Epidermal melanocyte (primary cell): ENCODE measurements around the gene TRAPPC10.

Experiments
- DNase-seq: peaks from one replicate; pipeline ENCODE4 v3.0.0; 2011; ENCODE audit warnings: low spot score; ENCODE audit not compliant: insufficient read length

TRAPPC10 gene, protein sequence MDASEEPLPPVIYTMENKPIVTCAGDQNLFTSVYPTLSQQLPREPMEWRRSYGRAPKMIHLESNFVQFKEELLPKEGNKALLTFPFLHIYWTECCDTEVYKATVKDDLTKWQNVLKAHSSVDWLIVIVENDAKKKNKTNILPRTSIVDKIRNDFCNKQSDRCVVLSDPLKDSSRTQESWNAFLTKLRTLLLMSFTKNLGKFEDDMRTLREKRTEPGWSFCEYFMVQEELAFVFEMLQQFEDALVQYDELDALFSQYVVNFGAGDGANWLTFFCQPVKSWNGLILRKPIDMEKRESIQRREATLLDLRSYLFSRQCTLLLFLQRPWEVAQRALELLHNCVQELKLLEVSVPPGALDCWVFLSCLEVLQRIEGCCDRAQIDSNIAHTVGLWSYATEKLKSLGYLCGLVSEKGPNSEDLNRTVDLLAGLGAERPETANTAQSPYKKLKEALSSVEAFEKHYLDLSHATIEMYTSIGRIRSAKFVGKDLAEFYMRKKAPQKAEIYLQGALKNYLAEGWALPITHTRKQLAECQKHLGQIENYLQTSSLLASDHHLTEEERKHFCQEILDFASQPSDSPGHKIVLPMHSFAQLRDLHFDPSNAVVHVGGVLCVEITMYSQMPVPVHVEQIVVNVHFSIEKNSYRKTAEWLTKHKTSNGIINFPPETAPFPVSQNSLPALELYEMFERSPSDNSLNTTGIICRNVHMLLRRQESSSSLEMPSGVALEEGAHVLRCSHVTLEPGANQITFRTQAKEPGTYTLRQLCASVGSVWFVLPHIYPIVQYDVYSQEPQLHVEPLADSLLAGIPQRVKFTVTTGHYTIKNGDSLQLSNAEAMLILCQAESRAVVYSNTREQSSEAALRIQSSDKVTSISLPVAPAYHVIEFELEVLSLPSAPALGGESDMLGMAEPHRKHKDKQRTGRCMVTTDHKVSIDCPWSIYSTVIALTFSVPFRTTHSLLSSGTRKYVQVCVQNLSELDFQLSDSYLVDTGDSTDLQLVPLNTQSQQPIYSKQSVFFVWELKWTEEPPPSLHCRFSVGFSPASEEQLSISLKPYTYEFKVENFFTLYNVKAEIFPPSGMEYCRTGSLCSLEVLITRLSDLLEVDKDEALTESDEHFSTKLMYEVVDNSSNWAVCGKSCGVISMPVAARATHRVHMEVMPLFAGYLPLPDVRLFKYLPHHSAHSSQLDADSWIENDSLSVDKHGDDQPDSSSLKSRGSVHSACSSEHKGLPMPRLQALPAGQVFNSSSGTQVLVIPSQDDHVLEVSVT

DNA sequence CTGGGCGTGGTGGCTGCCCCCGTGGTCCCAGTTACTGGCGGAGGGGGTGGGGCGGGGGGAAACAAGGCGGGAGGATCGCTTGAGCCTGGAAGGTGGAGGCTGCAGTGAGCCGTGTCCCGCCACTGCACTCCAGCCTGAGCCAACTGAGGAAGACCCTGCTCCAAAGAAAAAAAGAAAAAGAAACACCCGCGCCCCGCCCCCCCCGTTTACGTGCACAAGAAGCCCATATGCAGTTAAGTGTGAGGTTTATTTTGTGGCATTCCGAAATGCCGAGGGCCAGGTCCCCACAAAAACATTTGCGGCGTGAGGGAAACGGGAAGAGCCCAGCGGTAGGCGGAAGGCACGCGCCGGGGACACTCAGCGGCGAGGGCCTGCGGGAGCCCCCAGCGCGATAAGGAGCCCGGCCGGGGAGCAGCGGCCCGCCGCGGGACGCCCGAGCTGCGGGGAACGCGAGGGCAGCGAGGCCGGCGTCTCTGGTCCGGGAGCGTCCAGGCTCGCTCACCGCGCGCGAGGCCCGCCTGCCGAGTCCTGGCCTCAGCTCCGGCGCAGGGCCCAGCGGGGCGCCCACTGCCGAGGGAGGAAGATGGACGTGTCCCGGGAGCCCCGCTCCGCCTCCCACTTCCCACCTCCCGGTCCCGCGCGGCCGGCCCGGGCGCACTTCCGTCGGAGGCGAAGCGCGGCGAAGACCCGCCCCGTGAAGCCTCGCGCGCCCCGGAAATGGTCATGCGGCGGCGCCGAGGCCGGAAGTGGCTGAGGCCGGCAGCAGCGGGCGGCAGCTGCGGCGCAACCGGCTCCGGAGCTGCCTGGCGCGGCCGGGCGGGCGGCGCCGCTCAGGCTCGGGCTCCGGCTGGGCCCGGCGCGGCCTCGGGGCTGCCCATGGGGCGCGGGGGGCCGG lies at the start of gene TRAPPC10:
Gene TRAPPC10, plus strand, starts transcription at position 731 of the 895 bp plus-strand sequence. CDS start 185 bp downstream, outside the sequence.
- DNase-seq, result peak; percentile 80

DNA sequence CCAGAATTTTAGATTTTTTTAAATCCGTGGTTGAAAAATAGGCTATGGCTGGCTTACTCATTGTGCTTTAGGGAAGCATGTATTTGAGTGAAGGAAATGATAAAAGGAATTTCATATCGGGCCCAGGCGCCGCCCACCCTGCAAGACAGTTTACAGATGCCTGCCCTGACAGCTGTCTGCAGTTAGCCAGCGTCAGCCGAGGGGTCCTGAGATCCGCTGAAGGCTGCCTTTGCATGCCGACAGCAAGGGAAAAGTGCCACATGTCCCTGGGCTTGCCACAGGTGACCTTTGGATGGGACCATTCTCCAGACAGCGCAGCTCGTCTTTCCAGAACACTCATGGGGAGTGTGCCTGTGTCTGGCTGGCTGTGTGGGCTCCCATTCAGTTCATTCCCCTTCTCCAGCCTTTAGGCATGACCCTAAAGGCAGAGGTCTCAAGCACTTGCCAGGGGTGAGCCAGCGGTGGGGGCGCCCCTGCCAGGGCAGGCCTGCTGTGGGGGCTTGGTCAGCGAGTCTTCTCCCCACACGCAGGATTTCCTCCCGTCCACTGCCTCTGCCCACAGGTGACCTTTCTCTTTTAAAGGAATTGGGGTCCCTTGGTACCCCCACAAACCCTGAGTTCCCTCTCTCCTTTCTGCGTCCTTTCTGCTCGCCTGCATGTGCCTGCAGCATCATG lies 46.1 kb upstream of the TRAPPC10 start:
- no peak for DNase-seq

DNA sequence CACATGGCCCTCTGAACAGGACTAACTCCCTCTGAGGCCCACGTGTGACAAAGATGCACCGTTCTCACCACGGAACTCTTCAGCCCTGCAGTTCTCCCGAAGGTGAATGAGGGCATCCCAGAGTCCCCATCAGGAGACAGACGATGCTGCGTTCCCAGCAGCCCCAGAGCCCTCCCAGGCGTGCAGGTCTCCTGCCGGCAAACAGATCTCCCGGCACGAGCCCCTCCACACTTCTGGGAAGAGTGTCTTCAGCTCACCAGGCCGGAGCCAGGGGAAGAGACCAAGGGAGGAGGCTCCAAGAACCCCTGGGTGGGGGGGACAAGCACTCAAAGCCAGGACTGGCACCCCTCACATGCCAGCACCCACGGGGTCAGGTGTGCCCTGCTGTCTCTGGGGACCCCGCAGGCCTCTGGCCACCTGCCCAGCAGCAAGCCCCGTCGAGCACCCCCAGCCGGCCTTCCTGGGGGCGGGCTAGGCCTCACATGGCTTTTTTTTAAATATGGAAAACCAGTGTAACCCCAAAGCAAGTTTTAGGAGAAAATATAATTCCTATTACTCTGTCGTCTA lies 45.1 kb upstream of the TRAPPC10 start:
- no peak for DNase-seq

DNA sequence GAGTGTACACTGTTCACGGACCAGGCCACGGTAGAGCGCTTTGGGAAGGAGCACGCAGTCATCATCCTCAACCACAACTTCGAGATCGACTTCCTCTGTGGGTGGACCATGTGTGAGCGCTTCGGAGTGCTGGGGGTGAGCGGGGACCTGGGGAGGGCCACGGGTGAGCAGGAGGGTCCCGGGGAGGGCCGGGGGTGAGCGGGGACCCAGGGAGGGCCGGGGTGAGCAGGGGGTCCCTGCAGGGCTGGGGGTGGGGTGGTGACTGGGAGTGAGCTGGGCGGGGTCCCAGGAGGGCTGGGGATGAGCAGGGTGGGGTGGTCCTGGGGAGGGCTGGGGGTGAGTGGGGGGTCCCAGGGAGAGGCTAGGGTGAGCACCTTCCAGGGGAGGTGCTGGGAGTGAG lies 44.1 kb upstream of the TRAPPC10 start:
- no peak for DNase-seq

DNA sequence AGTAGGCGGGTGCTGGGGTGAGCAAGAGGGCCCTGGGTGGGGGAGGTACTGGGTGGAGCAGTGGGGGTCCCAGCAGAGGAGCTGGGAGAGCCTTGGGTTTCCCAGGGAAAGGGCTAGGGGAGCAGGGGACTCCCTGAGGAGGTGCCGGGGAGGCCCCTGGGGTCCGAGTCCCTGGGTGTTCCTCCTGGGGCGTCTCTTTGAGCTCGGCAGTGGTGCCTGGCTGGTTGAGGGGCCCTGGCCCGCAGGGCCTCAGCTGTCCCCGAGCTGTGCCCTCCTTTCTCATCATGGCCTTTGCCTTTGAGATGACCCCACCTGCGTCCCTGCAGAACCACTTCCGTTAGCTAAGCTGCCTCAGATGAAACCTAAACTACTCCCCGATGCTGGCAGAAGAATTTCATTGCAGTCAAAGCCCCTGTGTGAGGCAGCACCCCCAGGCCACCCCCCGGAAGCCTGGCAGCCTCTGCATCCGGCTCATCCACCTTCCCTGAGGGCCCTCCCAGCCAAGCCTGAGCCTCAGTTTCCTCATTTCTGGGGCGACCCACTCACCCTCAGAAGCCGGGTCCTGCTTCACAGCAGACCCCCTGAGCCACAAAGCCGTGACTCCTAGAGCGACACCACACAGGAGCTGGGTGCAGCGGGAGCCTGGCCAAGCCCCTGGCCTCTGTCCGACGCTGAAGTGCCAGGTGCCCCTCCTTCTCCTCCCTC lies 43.5 kb upstream of the TRAPPC10 start:
- DNase-seq, result no peak

DNA sequence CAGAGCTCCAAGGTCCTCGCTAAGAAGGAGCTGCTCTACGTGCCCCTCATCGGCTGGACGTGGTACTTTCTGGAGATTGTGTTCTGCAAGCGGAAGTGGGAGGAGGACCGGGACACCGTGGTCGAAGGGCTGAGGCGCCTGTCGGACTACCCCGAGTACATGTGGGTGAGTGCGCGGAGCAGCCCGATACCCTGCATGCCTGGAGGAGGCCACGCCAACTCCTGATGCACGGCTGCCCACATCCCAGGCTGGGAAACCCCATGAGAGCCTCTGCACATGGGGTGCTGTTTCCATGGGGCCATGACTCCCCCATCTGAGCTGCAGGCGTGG lies 43.0 kb upstream of the TRAPPC10 start:
- no peak for DNase-seq

DNA sequence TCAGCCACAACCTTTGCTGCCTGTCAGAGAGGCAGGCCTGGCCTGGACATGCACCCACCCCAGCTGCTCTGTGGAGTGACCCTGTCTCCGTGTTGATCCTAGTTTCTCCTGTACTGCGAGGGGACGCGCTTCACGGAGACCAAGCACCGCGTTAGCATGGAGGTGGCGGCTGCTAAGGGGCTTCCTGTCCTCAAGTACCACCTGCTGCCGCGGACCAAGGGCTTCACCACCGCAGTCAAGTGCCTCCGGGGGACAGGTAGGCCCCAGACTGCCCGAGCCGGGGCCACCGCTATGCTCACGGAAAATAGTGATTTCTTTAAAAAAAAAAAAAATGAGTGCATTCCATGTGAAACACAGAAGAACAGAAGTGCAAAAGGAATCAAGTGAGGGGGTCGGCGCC lies 41.6 kb upstream of the TRAPPC10 start:
- DNase-seq, result no peak

DNA sequence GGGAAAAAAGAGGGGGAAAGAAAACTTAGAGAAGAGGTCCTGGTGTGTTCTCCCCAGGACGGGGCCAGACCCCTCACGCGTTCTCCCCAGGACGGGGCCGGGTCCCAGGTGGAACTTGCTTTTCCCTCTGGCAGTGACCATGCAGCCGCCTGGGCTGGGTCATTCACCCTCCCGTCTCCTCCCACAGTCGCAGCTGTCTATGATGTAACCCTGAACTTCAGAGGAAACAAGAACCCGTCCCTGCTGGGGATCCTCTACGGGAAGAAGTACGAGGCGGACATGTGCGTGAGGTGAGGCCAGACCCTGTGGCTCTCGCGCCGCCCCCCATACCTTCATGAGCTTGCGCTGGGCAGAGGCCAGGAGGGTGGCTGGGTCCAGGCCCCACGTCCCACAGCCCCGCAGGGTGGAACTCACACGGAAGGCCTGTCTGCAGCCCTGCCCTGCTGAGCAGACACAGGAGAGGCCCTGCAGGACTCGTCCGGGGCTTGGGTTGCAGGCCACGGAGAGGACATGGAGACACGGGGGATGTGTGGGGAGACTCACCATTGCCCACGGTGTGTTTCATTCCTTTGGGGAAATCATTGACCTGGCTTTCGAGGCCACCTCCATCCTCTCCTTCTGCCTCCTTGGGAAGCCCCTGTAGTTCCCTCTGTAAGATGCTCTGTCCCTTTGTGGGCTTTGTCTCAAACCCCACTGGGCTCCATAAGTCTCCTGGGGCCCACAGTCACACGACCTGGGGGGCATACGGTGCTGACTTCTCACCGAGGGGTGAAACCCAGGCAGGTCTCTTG lies 40.7 kb upstream of the TRAPPC10 start:
- no peak for DNase-seq

DNA sequence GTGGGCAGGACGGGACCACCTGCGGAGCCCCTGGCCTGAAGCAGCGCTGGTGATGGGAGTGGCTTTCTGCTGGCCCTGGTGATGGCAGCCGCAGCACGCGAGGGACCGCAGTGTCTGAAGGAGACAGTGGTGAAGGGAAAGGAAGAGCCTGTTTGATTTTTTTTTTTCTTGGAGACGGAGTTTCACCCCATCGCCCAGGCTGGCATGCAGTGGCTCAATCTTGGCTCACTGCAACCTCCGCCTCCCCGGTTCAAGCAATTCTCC lies 40.2 kb upstream of the TRAPPC10 start:
- no peak for DNase-seq

DNA sequence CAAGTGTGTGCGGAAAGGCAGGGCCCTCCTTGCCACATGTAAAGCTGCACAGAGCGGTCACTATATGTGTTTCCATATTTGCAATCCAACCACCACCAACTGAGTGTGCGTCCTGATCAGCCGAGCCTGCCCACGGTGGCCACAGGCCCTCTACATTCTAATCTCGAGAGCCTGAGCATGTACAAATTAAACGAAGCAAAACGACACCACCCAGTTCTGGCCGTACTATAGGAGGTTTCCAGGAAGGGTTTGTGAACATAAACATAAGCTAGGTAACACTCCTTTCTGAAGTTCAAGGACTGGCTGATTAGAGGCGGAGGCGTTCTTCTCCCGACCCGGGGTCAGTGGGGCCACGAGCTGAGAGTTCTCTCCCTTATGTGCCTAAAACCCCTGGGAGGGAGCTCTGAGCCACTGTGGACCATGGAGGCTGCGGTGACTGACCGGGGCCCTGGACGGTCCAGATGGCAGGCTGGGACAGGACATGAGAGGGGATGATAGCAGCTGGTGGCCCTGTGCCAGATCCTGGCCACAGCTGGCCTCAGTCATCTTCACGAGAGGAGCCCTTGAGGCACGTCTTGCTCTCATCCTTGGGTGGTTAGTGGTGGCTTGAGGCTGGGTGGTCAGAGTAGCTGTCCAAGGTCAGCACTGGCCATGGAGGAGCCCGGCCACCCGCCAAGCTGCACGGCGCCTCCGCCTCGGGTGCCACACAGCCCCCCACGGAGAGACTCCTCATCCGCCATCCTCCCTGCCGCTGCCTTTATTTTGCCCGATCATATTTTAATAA lies 39.1 kb upstream of the TRAPPC10 start:
- DNase-seq, result no peak

DNA sequence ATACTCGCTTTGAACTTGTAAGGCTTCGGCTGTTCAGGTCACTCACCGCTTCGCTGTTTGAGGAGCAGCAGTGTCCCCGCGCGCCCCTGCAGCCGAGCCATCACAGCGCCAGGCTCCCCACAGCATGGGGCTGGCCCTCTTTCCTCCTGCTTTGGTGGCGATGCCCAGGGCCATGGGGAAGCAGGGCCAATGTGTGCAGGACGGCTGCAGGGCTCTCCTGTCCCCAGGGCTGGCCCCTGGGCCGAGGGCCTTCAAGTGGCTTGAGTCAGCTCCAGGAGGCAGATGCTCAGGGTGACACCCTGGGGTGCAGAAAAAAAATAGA lies 38.5 kb upstream of the TRAPPC10 start:
- DNase-seq, result no peak

DNA sequence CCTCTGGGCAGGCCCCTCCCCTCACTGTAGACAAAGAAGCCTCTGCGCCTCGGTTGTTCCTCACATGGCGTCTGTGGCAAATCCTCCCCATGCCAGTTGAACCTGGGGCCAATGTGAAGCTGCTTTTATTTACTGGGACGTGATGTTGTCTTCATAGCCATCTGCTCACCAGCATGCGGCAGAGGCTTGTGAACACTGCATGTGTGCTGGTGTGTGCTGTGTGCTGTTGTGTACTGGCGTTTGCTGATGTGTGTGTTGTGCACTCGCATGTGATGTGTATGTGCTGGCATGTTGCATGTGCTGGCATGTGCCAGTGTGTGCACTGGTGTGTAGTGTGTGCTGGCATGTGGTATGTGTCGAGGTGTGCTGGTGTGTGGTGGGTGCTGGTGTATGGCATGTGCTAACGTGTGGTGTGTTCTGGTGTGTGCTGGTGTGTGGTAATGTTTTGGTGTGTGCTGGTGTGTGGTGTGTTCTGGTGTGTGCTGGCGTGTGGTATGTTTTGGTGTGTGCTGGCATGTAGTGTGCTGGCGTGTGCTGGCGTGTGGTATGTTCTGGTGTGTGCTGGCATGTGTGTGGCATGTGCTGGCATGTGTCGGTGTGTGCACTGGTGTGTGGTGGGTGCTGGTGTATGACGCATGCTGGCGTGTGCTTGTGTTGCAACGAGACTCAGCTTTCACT lies 37.2 kb upstream of the TRAPPC10 start:
- no peak for DNase-seq

DNA sequence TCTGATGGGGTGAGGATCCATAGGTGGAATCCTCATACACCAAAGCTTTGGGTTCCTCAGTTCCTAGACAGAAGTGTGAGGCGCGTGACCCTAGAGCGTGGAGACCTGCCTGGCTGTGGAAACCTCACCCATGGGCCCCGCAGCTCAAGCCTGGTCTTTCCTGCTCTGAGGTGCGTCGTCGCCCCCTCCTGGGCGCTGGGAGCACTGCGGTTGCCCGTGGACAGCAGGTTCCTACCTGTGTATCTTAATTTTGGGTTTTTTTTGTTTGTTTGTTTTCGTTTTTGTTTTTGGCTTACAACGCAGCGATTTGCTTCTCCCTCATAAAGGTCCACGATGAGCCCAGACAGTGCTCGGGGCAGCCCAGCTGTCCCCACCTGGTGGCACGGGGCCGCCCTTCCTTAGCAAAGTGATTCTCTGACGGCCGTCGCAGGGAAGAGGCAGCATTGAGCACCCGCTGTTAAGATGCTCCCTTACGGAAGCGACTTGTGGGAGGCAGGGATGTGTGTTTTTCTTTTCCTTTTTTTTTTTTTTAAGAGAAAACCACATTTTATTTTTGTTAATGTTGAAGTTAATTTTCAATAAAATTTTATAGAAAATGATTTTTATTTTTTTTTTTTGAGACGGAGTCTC lies 36.5 kb upstream of the TRAPPC10 start:
- peak; percentile 77 for DNase-seq

DNA sequence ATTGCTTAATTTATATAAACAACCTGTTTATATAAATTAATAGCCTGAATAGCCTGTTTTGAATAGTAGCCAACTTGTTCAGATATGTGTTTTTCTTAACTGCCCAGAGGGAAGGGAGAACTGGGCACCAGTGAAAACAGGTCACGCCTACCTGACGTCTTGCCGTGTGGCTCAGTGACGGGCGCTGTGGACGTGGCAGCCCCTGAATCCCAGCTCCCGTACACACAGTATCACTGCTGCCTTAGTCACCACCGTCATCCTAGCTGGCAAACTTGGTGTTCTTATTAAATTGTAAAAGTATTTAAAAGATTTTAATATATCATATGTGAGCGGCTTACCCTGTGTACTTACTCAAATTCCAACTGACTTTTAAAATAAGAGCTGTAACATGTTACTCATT lies 35.4 kb upstream of the TRAPPC10 start:
- DNase-seq, result no peak

DNA sequence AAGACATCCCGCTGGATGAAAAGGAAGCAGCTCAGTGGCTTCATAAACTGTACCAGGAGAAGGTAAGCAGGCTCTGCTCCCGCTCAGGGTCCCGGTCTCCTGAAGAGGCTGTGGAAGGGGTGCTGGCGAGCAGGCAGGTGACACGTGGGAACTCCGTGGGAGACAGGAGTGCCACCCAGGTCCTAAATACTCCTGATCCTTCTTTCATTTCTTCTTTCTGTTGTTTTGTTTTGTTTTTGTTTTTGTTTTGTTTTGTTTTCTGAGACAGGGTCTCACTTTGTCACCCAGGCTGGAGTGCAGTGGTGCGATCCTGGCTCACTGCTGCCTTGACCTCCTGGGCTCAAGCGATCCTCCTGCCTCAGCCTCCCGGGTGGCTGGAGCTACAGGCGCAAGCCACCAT lies 34.0 kb upstream of the TRAPPC10 start:
- no peak for DNase-seq

DNA sequence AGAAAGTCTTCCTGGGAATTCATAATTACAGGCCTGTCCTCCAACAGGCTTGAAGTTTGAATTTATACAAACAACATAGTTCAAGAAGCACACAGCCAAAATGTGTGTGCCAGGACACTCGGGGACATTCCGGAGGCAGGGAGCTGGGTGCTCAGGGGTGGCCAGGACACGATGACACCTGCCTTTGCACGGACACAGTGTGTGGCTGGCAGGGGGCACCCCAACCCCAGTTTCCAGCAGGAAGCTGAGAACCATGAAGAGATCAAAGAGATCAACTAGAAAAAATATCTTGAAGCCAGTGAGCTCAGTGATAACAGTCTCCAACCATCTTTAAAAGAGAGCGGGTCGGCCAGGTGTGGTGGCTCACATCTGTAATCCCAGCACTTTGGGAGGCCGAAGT lies 32.5 kb upstream of the TRAPPC10 start:
- no peak for DNase-seq
